DMS53 treated with DMSO at 0.1 percent for 48 hours (cell line): ENCODE results near the gene RARRES2.

Source experiments
- DNase-seq: peaks from one replicate; lab custom pipeline; 2025; ENCODE audit not compliant: unreplicated experiment; lab: John Stamatoyannopoulos, UW

RARRES2 gene

DNA sequence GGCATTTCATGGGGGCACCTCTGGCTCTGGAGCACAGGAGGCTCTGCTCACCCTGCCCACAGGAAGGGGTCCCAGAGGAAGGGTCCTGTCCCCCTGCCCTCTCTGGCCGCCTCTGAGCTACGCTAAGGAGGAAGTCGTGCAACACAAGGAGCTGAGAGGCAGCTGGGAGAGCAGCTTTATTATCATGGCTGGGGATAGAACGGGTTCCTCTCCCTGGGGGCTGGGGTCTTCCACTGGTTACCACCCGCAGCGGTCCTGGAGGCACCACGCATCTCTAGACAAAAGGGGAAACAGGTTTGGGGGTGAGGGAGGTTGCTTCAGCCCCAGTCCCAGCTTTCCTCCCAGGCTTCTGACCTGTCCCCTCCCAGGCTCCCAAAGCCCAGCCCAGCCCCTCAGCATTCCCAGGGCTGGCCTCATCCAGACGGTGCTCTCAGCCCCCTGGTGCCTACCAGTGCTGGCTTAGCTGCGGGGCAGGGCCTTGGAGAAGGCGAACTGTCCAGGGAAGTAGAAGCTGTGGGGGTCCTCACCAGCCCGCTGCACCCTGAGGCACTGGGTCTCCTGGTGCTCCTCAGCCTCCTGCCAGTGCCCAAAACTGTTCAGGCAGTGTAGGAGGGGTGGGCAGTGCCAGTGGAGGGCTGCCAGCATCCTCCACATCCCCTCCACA is 3.1 kb downstream of the RARRES2 start:
- DNase-seq = no peak

DNA sequence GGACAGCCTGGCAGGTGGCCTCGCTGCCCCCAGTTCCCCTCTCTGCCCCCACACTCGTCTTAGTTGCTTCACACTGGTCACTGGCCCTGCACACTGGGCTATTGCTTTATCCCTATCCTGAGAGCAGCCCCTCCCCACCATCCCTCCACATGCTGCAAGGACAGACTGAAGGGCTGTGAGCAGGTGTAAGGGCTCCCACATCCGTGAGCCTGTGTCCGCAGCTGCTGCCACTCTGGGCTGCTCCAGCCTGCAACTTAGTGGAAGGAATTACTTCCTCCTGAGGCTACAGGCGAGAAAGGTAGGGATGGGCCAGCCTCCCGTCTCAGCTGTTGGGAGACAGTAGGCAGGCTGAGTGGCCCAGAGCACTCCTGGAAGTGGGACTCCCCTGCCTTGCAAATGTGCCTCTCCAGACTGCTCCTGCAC is 3.8 kb downstream of the RARRES2 start:
- DNase-seq = no peak

DNA sequence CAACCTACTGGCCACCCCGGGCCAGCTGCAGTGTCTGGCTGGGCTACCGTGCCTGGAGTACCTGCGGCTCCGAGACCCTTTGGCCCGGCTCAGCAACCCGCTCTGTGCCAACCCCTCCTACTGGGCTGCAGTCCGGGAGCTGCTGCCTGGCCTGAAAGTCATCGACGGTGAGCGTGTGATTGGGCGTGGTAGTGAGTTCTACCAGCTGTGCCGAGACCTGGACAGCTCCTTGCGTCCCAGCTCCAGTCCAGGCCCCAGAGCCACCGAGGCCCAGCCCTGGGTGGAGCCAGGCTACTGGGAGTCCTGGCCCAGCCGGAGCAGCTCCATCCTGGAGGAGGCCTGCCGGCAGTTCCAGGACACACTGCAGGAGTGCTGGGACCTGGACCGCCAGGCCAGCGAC is 4.2 kb downstream of the RARRES2 start:
- no peak for DNase-seq

DNA sequence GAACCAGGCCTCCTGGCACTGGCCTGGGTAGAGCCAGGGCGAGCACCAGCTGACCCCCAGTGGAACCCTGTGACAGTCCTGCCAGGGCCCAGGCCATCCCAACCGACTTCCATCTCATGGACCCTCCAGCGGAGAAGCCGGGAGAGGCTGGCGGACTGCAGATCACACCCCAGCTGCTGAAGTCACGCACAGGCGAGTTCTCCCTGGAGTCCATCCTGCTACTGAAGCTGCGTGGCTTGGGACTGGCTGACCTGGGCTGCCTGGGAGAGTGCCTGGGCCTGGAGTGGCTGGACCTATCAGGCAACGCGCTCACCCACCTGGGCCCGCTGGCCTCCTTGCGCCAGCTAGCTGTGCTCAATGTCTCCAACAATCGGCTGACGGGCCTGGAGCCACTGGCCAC is 4.7 kb downstream of the RARRES2 start:
- DNase-seq = no peak

DNA sequence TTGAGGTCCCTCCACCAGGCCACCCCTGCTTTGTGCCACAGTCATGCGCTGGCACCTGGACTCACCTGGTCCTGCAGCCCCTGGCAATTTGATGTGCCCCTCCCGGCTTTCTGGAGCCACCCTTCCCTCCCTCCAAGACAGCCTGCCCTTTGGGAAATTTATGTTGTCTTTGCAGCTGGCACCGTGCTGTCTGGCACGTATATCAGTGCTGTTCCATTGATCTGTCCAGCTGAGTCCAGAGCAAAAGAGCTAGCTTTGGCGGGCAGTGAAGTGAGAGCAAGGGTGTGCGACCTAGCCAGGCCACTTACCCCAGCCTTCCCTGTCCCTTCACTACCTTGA is 5.7 kb downstream of the RARRES2 start:
- no peak for DNase-seq

DNA sequence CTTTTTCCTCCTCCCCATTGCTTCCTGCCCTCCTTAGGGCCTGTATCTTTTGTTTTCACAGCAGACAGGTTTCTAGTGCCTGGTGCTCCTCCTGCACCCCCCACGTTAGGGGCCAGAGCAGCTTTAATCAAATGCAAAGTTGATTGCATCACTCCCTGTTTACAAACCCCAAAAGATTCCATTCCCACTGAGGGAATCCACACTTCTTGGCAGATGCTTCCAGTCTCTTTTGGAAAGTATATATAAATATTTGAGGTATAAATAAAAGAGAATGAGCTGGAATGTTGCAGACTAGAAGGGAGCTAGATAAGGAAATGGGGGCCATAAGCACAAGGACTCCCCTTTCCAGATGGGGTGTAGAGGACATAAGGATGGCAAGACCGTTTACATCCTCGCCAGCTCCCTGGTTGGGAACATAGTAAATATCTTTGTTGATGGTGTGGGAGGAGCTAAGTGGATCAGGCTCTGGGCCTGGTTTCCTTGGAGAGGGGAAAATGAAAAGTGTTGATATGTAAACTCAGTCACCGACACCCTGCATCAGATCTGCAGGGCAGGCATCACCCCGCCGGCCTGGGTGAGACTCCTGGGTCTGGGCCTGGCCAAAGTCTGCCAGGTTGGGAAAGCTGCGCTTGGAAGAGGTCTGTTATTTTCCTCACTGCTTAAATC is 6.2 kb downstream of the RARRES2 start:
- DNase-seq = no peak

DNA sequence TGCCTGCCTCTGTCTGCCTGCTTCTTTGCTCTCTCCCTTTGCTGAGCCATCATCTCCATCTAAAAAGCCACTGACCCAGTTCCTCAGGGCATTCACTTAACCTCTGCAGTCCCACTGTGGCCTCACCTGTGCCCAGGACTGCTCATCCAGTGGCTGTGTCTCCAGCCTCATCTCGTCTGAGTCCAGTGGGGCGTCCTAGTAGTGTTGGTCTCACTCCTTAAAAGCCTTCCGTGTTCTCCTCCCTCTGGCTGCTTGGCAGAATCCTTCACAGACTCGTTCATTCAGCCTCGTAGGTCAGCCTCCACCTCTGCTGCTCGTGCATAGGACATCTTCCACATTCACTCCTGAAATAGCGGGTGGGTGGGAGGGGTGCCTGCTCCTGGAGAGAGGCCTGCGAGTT is 7.3 kb downstream of the RARRES2 start:
- no peak for DNase-seq

DNA sequence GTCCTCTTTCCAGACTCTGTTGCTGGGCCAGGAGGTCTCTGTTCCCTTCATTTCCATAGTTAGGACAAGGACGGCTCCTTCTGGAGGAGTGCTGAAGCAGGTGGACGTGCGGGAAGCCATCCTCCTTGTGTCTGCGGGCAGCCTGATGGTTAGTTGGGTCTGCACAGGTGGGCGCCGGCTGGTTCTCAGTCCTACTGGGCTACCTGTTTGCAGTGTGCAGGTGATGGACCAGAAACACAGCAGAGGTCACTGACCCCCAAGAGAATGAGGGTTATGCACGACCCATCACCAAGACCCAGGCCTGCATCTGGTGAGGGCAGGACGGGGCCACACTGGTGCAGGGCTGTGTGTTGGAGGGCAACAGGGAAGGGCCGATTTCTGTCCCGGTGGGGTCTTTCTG is 7.8 kb downstream of the RARRES2 start:
- DNase-seq = no peak

DNA sequence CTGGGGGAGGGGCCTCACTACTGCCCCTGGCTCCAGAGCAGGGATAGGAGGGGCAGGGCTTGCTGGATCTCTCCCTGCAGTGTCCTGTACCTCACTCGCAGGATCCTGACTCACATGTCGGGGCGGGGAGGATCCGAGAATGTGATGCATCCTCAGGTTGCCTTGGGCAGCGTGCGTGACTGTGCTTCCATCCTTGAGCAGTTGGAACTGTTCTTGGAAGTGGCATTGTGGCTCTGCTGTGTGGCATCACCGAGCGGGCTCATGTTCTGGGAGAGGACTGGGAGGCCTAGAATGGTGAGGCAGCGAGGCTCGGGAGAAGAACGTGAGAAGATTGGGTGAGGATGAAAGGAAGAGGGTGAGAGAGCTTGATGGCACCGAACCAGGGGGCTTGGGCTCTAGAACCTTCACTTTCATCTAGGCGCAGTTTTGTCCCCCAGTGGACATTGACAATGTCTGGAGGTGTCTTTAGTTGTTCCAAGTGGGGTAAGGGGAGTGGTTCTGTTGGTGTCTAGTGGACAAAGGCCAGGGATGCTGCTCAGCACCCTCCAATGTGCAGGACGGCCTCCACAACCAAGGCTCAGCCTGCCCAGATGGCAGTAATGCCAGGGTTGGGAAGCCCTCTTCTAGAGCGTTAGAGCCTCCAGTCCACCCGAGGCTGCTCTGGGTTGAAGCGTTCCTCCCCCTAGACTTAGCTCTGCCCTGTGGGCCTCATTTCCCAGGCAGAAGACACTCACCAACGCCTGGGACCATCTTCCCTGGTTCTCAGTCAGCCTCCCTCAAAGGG is 8.4 kb downstream of the RARRES2 start:
- no peak for DNase-seq

DNA sequence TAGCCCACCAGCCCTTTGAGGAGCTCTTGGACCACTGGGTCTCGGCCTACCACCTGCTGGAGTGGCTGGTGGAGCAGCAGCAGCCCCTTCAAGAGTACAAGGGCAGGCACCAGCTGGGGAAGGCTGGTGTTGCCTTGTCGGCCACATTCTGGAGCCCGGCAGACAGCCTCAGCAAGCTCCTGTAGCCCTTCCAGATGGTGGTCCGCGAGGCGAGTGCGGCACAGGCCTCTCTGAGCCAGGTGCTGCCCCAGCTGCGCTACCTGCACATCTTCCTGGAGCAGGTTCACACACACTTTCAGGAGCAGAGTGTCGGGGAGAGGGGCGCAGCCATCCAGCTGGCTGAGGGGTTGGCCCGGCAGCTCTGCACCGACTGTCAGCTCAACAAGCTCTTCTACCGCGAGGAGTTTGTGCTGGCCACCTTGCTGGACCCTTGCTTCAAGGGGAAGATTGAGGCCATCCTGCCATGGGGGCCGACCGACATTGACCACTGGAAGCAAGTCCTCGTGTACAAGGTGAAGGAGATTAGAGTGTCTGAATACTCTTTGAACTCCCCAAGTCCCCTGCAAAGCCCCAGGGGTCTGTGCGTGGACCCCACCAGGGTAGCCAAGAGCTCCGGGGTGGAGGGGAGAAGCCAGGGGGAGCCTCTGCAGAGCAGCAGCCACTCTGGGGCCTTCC is 11.1 kb downstream of the RARRES2 start:
- DNase-seq = no peak

DNA sequence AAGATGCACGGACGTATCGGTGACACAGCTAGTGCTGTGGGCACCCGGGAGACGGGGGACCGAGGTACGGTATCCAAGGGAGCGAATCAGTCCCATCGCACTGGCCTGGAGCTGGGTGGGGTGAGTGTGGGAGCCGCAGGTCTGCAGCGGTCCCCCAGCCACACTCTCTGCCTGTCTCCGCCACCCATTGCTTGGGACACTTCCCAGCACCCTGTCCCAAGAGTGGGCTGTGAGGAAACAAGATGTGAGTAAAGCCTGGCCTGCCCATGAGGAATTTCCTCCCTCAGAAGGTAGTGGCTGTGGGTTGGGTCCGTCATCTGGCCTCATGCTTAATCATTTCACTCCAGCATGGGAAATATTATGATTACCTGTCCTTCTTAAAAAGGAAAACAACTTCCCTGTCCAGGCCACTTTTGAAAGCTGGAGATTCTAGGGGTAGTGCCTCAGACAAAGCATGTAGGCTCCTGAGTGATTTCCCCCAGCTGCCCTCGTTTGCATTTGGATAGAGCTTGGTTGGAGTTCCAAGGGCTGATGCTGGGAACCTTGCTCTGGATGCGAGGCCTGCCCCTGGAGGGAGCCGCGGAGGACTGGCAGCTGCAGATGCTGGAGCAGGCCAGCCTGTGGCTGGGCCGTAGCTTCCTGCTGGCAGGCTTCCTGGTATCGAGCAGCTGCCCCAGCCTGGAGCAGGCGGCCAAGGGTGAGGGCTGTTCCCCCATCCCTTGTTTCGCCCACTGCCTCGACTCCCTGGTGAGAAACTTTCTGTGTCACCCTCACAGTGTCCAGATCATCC is 11.9 kb downstream of the RARRES2 start:
- no peak for DNase-seq

DNA sequence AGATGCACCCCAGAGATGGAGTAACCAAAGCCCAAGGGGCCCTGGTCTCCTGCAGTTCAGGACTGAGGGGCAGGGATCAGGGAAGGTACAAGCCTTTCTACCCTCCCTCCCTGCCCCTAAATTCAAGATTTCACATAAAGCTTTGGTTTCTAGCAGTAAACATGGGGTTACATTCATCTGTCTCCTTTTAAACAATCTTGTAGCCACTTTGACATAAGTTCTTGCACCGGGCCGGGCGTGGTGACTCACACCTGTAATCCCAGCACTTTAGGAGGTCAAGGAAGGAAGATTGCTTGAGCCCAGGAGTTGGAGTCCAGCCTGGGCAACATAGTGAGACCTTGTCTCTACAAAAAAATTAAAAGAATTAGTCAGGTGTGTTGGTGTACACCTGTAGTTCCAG is 14.1 kb downstream of the RARRES2 start:
- no peak for DNase-seq

DNA sequence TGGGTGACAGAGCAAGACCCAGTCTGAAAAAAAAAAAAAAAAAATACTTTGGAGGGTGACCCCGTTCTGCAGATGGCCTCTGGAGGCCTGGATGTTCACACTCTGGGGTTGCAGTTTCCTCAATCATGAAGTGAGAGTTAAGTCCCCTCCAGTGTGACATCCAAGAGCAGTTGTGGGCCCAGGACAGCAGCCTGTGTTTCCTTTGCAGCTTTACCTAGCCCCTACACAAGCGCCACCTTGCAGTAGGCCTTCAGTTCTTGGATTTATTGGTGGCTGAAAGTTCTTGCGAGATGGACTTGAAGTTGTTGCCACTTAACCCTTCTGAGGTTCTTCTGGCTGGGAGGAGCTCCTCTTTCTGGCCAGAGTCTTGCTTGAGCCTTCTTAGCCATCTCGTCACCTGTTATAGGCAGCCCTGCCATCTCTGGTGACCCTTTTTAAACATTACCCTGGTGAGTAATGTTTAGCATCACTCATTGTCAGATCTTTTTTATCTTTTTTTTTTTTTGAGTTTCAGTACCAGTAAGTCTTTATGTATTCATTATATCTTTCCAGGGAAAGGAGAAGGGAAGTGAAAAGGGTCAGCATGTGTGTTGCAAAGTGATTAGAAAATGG is 14.7 kb downstream of the RARRES2 start:
- DNase-seq = no peak

DNA sequence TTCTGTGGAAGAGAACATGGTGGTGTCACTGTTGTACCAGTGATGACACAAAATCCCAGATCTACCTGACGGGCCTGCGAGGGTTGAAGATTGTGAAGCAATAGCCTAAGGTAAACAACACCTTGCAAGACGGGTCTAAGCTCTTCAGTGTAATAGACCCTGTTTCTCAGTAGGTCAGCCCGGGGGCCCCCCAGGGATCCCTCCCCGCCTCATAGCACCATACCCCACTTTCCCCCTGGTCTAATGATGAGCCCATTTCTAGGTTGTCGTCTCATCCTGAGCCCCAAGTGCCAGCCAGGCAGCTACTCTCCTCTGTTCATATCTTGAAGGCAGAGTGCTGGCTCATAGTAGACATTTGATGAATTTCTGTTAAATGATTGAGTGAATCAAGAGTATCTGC is 15.5 kb downstream of the RARRES2 start:
- no peak for DNase-seq

DNA sequence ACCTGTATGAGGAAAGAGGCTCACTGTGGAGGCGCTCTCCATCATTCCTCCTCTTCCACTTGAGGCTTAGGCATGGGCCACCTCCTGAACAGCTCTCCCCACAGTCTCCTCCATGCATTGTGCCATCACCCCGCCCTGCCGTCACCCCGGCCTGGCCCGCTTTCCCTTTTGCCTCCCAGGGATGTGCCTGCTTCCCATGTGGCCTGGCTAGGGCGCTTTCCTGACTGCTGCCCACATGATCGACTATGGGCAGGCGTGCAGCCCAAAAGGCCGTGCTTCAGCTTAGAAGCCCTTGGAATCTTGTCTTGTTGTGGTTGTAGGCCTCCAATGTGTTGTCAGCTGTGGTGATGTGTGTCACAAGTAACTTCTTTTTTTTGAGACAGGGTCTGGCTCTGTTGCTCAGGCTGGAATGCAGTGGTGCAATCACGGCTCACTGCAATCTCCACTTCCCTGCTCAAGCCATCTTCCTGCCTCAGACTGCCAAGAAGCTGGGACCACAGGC is 16.3 kb downstream of the RARRES2 start:
- DNase-seq = no peak

DNA sequence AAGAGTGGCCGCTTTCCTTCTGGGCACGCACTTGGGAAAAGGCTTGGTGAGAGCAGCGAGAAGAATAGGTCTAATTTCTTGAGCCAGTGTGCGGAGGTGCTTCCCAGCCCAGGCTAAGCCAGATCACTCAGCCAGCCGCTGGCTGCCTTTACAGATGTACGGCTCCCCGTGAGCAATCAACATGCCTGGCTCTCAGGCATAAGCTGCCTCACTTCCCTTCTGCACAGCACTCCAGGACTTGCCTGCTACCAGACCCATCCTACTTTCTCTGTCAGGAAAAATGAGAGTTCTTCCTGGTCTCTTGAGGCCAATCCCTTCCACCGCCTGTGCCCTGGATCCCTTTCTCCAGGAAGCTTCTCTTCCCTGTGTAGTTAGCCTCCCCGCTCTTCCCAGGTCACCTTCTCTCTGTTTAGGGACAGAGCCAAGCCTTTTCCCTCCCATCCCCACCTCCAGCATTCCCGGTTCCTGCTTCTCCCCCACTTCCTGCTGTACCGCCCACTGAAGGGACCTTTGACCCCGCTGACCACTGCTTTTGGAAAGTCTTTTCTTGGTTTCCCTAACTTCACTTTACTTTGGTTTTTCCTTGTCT is 17.0 kb downstream of the RARRES2 start:
- no peak for DNase-seq

DNA sequence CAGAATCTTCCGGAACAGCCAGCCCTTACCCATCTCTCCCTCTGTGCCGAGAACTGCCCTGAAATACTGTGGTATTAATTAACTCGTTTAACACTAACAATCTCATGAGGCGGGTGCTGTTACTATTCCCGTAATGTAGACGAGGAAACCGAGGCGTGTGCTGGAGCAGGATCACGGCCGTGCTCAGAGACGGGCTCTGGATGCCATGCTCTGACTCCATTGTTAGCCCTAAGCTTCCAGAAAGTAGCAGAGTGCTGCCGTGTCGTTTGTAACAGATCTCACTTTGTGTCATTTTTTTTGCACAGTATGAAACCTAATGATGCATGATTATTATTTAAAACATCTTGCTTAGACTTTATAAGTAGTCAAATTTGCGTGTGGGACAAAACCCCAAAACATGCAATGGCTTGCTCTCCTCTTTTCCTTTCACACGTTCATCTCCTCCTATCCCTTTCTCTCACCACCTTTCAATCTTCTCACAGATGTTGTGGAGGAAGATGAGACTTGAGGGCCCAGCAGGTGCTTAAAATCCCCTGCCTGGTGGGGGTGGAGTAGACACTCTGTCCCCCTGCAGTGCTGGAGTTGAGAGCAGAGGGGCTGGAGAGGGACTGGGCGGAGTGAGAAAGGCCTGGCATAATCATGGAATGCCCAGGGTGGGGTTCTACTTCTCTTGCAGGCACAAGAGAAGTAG is 17.6 kb downstream of the RARRES2 start:
- peak; percentile 61 for DNase-seq

DNA sequence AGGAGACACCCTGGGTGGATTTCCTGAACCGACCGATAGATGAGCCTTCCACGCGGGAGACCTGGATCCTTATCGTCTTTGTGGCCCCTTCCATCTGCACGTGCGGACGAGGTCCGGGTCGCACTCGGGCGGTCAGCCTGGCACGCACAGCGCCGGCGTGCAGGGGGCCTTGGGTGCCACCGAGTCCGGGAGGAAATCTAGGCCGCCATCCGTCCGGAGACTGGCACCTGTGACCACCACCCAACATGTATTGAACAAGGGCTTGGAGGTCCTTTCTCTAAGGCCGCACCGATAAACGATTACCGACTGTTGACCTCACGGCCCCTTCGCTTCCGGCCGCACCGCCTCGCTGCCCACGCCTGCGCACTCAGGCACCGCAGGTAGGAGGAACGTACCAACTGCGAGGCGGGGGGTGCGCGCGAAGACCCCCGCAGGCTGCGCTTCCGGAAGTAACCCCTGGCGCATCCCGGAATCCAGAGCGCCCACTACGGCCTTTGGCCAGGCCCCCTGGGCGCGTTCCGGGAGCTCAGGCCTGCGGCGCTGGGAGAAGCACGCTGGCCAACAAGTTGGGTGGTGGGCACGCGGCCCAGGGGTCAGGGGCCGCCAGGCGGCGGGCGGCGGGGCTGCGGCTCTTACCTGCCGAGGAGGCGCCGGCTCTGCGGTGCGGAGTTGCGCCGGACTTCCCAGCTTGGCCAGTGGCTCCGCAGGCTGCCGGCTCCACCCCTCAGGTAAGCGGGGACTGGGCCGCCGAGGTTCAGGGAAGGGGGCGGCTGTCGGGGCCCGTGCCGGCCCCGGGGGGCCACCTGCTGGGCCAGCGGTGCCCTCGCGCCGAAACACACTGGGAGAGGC is 18.4 kb downstream of the RARRES2 start, which contains the start of the genes ACTR3C and LRRC61:
Gene ACTR3C, minus strand, starts transcription at position 713 of the 849 bp plus-strand sequence. CDS start 28,249 bp downstream, outside the sequence.
Gene LRRC61, plus strand, starts transcription at position 523 of the 849 bp plus-strand sequence. CDS start 13,507 bp downstream, outside the sequence.
- DNase-seq = peak; percentile 70
